K562 (cell line): ENCODE data around the gene SNRPD2. TPM values are rescaled to one million over a fixed set of nuclear protein-coding genes. Genes with fewer than 3 reads are reported as not detected.

ENCODE experiments used
- ARID4B ChIP-seq: sonication (generic); formaldehyde crosslinking; IDR thresholded peaks from 2 replicates; pipeline ENCODE4 v1.8.0; 2022; ENCODE audit warnings: mild to moderate bottlenecking, missing genetic modification reagents
- CHD4 ChIP-seq: fragments of 200-600 bp; sonication (generic); IDR thresholded peaks from 3 replicates; pipeline ENCODE4 v1.6.1; 2012; ENCODE audit warnings: low read depth, mild to moderate bottlenecking, mixed read lengths, low read length, inconsistent platforms; ENCODE audit not compliant: insufficient read depth, insufficient replicate concordance, poor library complexity, severe bottlenecking
- KAT7 ChIP-seq: sonication (generic); formaldehyde crosslinking; IDR thresholded peaks from 2 replicates; pipeline ENCODE4 v1.8.0; 2022; ENCODE audit warnings: missing genetic modification reagents, mild to moderate bottlenecking, borderline replicate concordance
- KDM4B ChIP-seq, 2 experiments: fragments of 450-650 bp in 1 of 2; sonication (generic) in 1 of 2; IDR thresholded peaks; 2 replicates each; pipeline ENCODE4 v1.6.1; 2016 to 2017; ENCODE audit warnings: borderline replicate concordance in 2 of 2, antibody characterized with exemption in 1 of 2, low read depth in 1 of 2, mild to moderate bottlenecking in 1 of 2
- MTA1 ChIP-seq: fragments of 450-650 bp; IDR thresholded peaks from 2 replicates; pipeline ENCODE4 v1.6.1; 2017; ENCODE audit warnings: borderline replicate concordance
- NR4A1 ChIP-seq, 2 experiments: fragments of 250-450 bp in 1 of 2; fragments of 450-650 bp in 1 of 2; sonication (Bioruptor Pico) in 1 of 2; IDR thresholded peaks; 2 replicates each; pipeline versions ENCODE4 v1.4.0 to v1.6.1; 2016 to 2020; ENCODE audit warnings: mild to moderate bottlenecking in 2 of 2, missing compliant biosample characterization in 1 of 2, missing genetic modification characterization in 1 of 2, moderate library complexity in 1 of 2
- SIN3A ChIP-seq, 2 experiments: fragments of 150-350 bp in 1 of 2; IDR thresholded peaks; 2 replicates each; pipeline ENCODE4 v1.6.1; 2011 to 2016; ENCODE audit warnings: borderline replicate concordance in 2 of 2, low read depth in 2 of 2, low read length in 2 of 2, mild to moderate bottlenecking in 2 of 2, moderate library complexity in 2 of 2; ENCODE audit not compliant: control insufficient read depth in 1 of 2
- polyA plus RNA-seq, 8 experiments: library from polyadenylated mRNA; depleted of rRNA in 4 of 8; stranded (reverse) in 5 of 8; unstranded in 3 of 8; fragments of >200 nt; fragmentation: Nextera tagmentation in 2 of 8; fragmentation: Illumina TruSeq in 1 of 8; extraction: Ambion mirVana in 2 of 8; extraction: Trizol in 1 of 8; gene quantifications; 2 replicates each; pipeline versions ENCODE4 v1.2.1 to v1.2.3, GENCODE V29; 2011 to 2014; ENCODE audit warnings: inconsistent platforms in 1 of 8, missing spikeins in 1 of 8
- total RNA-seq, 7 experiments: library from RNA; depleted of rRNA in 6 of 7; stranded (reverse); fragments of >200 nt in 6 of 7; fragmentation: Illumina TruSeq in 2 of 7; extraction: Trizol in 2 of 7; gene quantifications; 2 replicates each; pipeline versions ENCODE4 v1.2.1 to v1.2.3, GENCODE V29; 2011 to 2021; ENCODE audit warnings: low replicate concordance in 1 of 7
- TF ChIP-seq, protein P1 (sequence below), 2 experiments: fragments of 450-650 bp in 1 of 2; sonication (generic) in 1 of 2; formaldehyde crosslinking in 1 of 2; IDR thresholded peaks; 2 replicates each; pipeline versions ENCODE4 v1.7.1 to v1.9.0; 2016 to 2022; ENCODE audit warnings: inconsistent platforms in 1 of 2, mild to moderate bottlenecking in 1 of 2, missing genetic modification reagents in 1 of 2
- TF ChIP-seq, protein P2 (sequence below): fragments of 450-650 bp; IDR thresholded peaks from 2 replicates; pipeline ENCODE4 v1.6.1; 2016; ENCODE audit warnings: borderline replicate concordance

Gene SNRPD2
- total and polyA plus RNA-seq, 9 of the 15 experiments (the other 6 are each of a cell fraction or from before 2014, with no cell fraction given): 728 to 4,411 (median 1,029) TPM

DNA sequence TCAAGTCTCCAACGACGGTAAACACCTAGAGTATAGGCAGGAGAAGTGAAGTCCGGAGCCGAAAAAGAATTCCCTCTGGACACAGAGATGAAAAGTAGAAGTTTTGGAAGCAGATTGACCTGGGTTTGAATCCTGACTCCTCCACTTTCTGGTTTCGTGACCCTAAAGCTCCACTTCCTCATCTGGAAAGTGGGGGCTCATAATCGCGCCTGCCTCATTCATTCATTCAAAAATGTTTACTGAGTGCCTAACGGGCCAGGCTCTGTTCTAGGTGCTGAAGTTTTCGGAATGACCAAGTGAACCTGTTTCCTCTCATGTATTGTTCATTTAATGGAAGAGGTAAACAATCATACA is 45.4 kb downstream of the SNRPD2 start (continued):
- TF ChIP-seq SIN3A (IDR thresholded peaks at IDR 0.05; ENCODE audit: borderline replicate concordance in 2 of 2, control insufficient read depth in 1 of 2, low read depth in 2 of 2, low read length in 2 of 2) (0 out of 4 replicates have a peak, but pooled peaks of 1 of the 2 experiments have one; percentile 26), NR4A1 (CRISPR knock-in tag; IDR thresholded peaks at IDR 0.05) (no peak), NR4A1 (tag; IDR thresholded peaks at IDR 0.05) (0 out of 2 replicates have a peak, but pooled peaks have one; percentile 38), KAT7 (CRISPR knock-in tag) (0 out of 2 replicates have a peak, but pooled peaks have one; percentile 23), CHD4 (peak; percentile 70), MTA1 (0 out of 2 replicates have a peak, but pooled peaks have one; percentile 6), ARID4B (CRISPR knock-in tag) (peak; percentile 7; the same call in 1 of the 2 replicates), KDM4B (IDR thresholded peaks at IDR 0.05; ENCODE audit: borderline replicate concordance in 2 of 2, low read depth in 1 of 2) (no peak)
- TF ChIP-seq, protein P1, sequence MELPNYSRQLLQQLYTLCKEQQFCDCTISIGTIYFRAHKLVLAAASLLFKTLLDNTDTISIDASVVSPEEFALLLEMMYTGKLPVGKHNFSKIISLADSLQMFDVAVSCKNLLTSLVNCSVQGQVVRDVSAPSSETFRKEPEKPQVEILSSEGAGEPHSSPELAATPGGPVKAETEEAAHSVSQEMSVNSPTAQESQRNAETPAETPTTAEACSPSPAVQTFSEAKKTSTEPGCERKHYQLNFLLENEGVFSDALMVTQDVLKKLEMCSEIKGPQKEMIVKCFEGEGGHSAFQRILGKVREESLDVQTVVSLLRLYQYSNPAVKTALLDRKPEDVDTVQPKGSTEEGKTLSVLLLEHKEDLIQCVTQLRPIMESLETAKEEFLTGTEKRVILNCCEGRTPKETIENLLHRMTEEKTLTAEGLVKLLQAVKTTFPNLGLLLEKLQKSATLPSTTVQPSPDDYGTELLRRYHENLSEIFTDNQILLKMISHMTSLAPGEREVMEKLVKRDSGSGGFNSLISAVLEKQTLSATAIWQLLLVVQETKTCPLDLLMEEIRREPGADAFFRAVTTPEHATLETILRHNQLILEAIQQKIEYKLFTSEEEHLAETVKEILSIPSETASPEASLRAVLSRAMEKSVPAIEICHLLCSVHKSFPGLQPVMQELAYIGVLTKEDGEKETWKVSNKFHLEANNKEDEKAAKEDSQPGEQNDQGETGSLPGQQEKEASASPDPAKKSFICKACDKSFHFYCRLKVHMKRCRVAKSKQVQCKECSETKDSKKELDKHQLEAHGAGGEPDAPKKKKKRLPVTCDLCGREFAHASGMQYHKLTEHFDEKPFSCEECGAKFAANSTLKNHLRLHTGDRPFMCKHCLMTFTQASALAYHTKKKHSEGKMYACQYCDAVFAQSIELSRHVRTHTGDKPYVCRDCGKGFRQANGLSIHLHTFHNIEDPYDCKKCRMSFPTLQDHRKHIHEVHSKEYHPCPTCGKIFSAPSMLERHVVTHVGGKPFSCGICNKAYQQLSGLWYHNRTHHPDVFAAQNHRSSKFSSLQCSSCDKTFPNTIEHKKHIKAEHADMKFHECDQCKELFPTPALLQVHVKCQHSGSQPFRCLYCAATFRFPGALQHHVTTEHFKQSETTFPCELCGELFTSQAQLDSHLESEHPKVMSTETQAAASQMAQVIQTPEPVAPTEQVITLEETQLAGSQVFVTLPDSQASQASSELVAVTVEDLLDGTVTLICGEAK (IDR thresholded peaks at IDR 0.05): 0 out of 2 replicates have a peak, but pooled peaks have one; percentile 6
- TF ChIP-seq, protein P1 (CRISPR knock-in tag; IDR thresholded peaks at IDR 0.05): no peak
- TF ChIP-seq, protein P2, sequence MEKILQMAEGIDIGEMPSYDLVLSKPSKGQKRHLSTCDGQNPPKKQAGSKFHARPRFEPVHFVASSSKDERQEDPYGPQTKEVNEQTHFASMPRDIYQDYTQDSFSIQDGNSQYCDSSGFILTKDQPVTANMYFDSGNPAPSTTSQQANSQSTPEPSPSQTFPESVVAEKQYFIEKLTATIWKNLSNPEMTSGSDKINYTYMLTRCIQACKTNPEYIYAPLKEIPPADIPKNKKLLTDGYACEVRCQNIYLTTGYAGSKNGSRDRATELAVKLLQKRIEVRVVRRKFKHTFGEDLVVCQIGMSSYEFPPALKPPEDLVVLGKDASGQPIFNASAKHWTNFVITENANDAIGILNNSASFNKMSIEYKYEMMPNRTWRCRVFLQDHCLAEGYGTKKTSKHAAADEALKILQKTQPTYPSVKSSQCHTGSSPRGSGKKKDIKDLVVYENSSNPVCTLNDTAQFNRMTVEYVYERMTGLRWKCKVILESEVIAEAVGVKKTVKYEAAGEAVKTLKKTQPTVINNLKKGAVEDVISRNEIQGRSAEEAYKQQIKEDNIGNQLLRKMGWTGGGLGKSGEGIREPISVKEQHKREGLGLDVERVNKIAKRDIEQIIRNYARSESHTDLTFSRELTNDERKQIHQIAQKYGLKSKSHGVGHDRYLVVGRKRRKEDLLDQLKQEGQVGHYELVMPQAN: peak; percentile 48; the same call in 1 of the 2 replicates
